HG02973 (cell line): ENCODE measurements around the gene TMEM132D.

ENCODE experiments used
- ATAC-seq: cut with Tn5 transposase; IDR thresholded peaks from one replicate; pipeline ENCODE4 v1.9.1; 2021; ENCODE audit warnings: moderate library complexity; ENCODE audit not compliant: unreplicated experiment

The TMEM132D gene

DNA sequence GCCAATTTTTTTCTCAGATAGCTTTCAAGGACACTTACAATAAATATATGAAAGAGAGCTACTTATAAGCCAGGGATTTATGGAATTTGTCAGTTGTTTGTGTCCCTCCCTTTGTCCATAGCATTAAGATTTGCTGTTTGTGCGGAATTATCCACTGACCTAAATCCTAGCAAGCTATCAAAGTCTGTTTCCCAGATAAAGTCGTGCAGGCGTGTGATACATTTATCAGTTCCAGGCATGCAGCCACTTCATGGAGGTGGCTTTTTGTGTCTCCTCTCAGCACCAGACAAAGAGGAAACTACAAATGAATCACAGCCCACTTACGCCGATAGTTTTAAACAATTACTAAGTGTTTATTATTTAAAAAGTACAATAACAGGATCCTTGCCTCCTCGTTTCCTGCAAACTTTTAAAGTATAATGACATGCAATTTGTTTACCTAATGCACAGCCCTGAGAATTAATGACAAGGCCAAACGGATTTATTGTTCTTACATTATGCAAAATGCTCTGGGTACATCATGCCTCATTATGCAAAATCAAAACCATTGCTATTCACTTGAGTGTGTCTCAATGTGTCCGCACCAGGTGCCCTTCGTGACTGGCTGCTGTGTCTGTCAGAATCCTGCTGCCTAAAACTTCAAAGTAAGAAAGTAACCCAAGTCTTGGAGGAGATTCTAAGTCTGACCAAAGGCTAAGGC, 627.3 kb downstream of the TMEM132D start:
- no peak for ATAC-seq

- no peak for ATAC-seq
These were observed 633.9 kb downstream of the TMEM132D start for GRCh38 chr12:129269756-129270495.

- ATAC-seq, result no peak
These were observed 645.0 kb downstream of the TMEM132D start for GRCh38 chr12:129258781-129259318.

DNA sequence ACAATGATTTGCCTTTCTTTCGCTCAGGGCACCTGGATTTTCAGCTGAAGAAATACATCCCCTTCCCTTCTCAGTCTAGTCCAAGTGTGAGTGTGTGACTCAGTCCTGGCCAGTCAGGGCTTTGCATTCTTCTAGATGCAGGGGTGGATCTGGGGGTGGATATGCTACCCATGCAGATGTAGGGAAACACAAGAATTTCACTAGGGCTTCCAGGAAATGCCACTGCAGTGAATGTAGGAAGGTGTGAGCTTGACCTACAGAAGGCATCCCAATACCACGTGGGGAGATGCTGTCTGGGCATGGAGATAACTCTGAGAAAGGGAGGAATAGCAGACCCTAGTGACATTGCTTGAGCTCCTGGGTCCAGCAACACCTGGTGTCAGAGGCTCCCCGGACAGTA, 646.3 kb downstream of the TMEM132D start:
- ATAC-seq, result no peak

- ATAC-seq, result no peak
These were observed 657.2 kb downstream of the TMEM132D start for GRCh38 chr12:129246630-129247029.

DNA sequence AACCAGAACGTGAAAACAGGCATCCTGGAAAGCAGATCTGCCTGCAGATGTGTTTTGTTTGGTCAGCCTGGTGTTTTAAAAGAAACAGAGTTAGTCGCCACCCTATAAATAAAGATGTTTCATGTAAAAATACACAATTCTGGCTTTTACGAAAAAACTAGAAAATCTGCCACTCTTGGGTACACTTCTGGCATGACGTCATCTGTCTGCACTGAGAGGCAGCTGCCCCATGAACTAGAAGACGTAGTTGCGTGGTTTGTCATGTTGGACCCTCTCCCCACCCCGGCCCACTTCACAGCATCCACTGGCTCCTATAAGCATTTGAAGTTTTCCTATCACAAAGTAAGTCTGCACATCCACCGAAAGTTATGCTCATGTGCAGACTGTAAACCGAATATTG, 658.1 kb downstream of the TMEM132D start:
- ATAC-seq, result no peak

DNA sequence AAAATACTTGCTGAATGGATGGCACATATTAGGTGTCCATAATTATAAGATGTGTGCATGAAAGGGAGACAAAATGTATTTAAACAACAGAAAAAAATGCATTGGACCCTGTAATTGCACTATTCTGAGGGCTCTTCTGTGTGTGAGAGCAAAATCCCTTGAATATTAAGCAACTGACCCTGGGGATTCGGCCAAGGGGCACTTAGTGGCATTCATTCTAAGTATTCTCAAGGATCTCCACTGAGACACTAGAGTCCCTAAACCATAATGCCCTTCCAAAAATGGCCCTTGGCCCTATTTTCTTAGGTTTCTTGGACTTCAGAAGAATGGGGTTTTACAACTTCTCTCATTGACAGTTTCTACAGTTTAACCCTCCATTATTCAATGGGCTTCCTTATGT, 662.0 kb downstream of the TMEM132D start:
- no peak for ATAC-seq

DNA sequence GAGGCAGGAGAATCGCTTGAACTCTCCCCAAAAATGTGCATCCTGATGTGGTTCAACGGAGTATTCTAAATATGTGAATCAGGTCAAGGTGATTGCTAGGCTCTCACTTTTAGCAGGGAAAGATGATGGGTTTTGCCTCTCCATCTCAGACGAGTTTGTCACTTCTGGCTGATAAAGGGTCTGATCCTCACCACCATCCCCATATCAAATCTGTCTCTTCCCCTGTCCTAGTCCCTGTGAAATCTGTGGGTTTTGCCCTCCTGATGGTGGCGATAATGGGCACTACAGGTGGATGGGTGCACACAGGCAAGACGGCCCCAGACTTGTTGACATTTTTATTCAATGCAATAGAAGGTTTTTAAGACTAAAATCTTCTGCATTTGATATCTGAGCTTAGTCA, 665.9 kb downstream of the TMEM132D start:
- no peak for ATAC-seq

GRCh38 chr12:129234209-129234608, 669.6 kb downstream of the TMEM132D start:
- no peak for ATAC-seq

- no peak for ATAC-seq
These were observed 672.3 kb downstream of the TMEM132D start for GRCh38 chr12:129231491-129231890.

GRCh38 chr12:129230995-129231394, 672.8 kb downstream of the TMEM132D start:
- ATAC-seq, result no peak

- no peak for ATAC-seq
These were observed 677.0 kb downstream of the TMEM132D start for GRCh38 chr12:129226851-129227250.

GRCh38 chr12:129226005-129226404, 677.8 kb downstream of the TMEM132D start:
- no peak for ATAC-seq

- ATAC-seq, result no peak
These were observed 688.3 kb downstream of the TMEM132D start for GRCh38 chr12:129215556-129215955.

GRCh38 chr12:129213551-129213950, 690.3 kb downstream of the TMEM132D start:
- no peak for ATAC-seq

DNA sequence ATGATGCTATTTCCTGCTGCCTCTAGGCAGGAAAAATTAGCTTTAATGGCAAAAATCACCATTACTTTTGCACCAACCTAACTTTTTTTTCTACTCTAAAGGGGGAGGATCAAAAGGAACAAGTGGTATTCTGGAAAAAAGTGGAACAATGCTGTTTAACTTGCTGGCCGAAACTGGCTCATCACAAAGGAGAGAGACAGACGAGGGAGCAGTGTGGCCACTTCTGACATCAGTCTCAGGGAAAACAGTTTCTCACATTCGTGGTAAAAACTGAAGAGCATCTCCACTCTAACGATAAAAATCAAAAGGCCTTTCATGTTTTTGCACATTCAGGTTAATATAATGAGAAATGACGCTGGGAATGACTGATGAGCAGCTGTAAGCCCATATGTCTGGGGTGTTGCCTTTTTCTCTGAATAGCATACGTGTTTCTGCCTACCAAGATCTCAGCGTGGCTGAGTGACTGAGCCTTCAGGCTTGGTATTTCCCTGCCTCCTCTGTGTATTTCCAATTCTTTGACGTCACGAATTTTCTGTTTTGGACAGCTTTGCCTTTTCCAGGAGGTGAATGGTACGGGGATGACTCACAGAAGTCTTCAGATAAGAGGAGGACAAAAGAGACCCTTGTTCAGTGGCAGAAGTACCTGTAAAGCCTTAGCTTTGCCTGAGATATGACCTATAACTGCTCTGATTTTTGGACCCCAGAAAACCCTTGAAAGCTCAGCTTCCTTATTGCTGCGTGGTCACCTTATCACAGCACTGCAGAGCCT, 691.8 kb downstream of the TMEM132D start:
- no peak for ATAC-seq

DNA sequence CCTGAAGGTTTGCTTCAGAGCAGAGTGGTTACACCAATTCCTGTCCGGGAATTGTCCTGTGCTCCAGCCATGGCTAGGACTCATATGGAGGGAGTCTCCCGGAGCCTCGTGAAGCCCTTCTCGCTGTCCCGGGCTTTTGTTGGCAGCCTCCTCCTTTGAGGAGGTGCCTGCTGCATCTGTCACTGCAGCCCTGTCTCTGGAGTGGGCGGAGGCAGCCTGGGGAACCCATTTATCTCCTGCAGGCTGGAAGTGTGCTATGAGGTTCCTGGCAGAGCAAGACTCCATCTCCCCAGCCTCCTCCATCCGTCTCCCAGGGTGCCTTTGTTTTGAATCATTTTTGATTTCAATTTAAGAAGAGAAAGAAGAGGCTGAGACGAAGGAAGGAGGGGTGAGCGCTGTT, 695.3 kb downstream of the TMEM132D start:
- no peak for ATAC-seq

- ATAC-seq, result no peak
These were observed 696.7 kb downstream of the TMEM132D start for GRCh38 chr12:129207084-129207483.

GRCh38 chr12:129203456-129203855, 700.4 kb downstream of the TMEM132D start:
- no peak for ATAC-seq

GRCh38 chr12:129202109-129202814, 701.6 kb downstream of the TMEM132D start:
- ATAC-seq, result no peak

DNA sequence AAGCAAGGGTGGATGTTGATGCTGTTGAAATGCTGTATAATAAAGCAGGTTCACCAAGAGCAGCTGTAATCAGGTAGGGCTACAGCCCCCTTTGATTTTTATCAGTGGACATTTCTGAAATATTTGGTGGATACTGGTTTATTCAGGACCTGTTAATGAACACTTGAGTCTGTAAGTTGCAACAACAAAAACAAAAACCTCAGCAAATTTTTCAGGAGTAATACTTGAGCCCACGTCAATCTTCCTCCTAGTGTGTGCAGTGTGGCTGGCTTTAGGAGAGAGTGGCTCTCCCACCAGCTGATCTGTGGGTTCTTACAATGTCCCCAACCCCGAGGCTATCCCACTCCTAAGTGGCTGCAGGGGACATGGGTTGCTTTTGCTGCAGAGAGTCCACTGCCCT, 702.8 kb downstream of the TMEM132D start:
- no peak for ATAC-seq
